GM12878 (cell line): ENCODE results near the gene ZCCHC13. TPM values are rescaled to one million over a fixed set of nuclear protein-coding genes. Genes with fewer than 3 reads are reported as not detected.

ENCODE experiments used
- ATAC-seq: fragments of 200-7000 bp; cut with Tn5 transposase; 3 replicates; pipeline ENCODE4 v1.9.1; 2020; ENCODE audit warnings: mild to moderate bottlenecking, moderate library complexity
- BruUV-seq: library from RNA; stranded (reverse); fragments of 400-500 nt; replicated peaks from 2 replicates; lab custom pipeline; 2021; lab: Mats Ljungman, UMichigan
- CTCF ChIA-PET: fragments of 300-600 bp; sonication (Branson Sonifier 250); formaldehyde crosslinking; extraction: SDS; loops from one replicate; lab custom pipeline; 2021; ENCODE audit warnings: inconsistent platforms; lab: Yijun Ruan, JAX
- POLR2A ChIA-PET: fragments of 350-600 bp; formaldehyde crosslinking; extraction: SDS; loops from one replicate; lab custom pipeline; 2021; ENCODE audit warnings: inconsistent platforms; lab: Charles Lee
- RAD21 ChIA-PET: fragments of 300-600 bp; sonication (Branson Sonifier 250); formaldehyde crosslinking; loops from one replicate; lab custom pipeline; 2023; ENCODE audit warnings: antibody characterized with exemption; ENCODE audit not compliant: unreplicated experiment; lab: Charles Lee
- SMC1A ChIA-PET: fragments of 300-600 bp; sonication (Branson Sonifier 250); formaldehyde crosslinking; loops from one replicate; lab custom pipeline; 2023; ENCODE audit not compliant: unreplicated experiment, uncharacterized antibody; lab: Charles Lee
- DNase-seq: peaks from one replicate; pipeline ENCODE4 v3.0.0-alpha.2; 2011; ENCODE audit warnings: low read depth, low spot score
- FAIRE-seq: peaks from 3 replicates; lab custom pipeline; 2011; peaks lifted over from hg19 to GRCh38; lab: Jason Lieb, UNC
- H2AFZ ChIP-seq: 2 replicates; pipeline ENCODE4 v1.6.0; 2011; ENCODE audit warnings: low read depth, low read length, control low read depth; ENCODE audit not compliant: control insufficient read depth
- H3K27ac ChIP-seq: 2 replicates; pipeline ENCODE4 v1.5.1; 2011; ENCODE audit warnings: control low read depth; ENCODE audit not compliant: control insufficient read depth, insufficient read depth
- H3K27me3 ChIP-seq, 2 experiments: replicated peaks in 1 of 2; 2 replicates each; pipeline versions ENCODE4 v1.6.0 to v1.6.1; 2011; ENCODE audit warnings: low read length in 1 of 2; ENCODE audit not compliant: control insufficient read depth in 2 of 2, insufficient read depth in 2 of 2
- H3K36me3 ChIP-seq, 2 experiments: 2 replicates each; pipeline ENCODE4 v1.5.1; 2011; ENCODE audit warnings: low read length in 1 of 2; ENCODE audit not compliant: control insufficient read depth in 2 of 2, insufficient read depth in 2 of 2
- H3K4me1 ChIP-seq: 2 replicates; pipeline ENCODE4 v1.6.1; 2011; ENCODE audit warnings: mild to moderate bottlenecking, low read length, moderate library complexity, mixed read lengths; ENCODE audit not compliant: control insufficient read depth, insufficient read depth
- H3K4me2 ChIP-seq: 2 replicates; pipeline ENCODE4 v1.6.0; 2011; ENCODE audit warnings: control low read depth; ENCODE audit not compliant: control insufficient read depth, insufficient read depth
- H3K4me3 ChIP-seq: fragments of 200-600 bp; sonication (generic); 2 replicates; pipeline ENCODE4 v1.5.1; 2016
- H3K79me2 ChIP-seq: 2 replicates; pipeline ENCODE4 v1.6.0; 2011; ENCODE audit warnings: low read length; ENCODE audit not compliant: control insufficient read depth, insufficient read depth
- H3K9ac ChIP-seq: 2 replicates; pipeline ENCODE4 v1.8.0; 2011; ENCODE audit warnings: low read length, control low read depth, mixed read lengths; ENCODE audit not compliant: control insufficient read depth, insufficient read depth
- H3K9me3 ChIP-seq: replicated peaks from 3 replicates; pipeline ENCODE4 v1.5.1; 2011; ENCODE audit warnings: mild to moderate bottlenecking, low read length; ENCODE audit not compliant: control insufficient read depth, insufficient read depth
- H4K20me1 ChIP-seq: 2 replicates; pipeline ENCODE4 v1.6.0; 2011; ENCODE audit not compliant: control insufficient read depth, insufficient read depth
- BCL11A ChIP-seq: IDR thresholded peaks from 2 replicates; pipeline ENCODE4 v1.6.1; 2011; ENCODE audit warnings: low read depth, low read length
- CBFB ChIP-seq: IDR thresholded peaks from 2 replicates; pipeline ENCODE4 v1.6.1; 2016; ENCODE audit warnings: antibody characterized with exemption, low read depth
- IKZF2 ChIP-seq, 2 experiments: fragments of 450-650 bp; IDR thresholded peaks; 2 replicates each; pipeline ENCODE4 v1.6.1; 2017; ENCODE audit warnings: mild to moderate bottlenecking in 2 of 2, moderate library complexity in 2 of 2
- MEF2A ChIP-seq: IDR thresholded peaks from 2 replicates; pipeline ENCODE4 v1.6.1; 2011; ENCODE audit warnings: low read depth, mild to moderate bottlenecking, low read length, moderate library complexity; ENCODE audit not compliant: insufficient read depth
- MXI1 ChIP-seq: fragments of 150-350 bp; IDR thresholded peaks from 2 replicates; pipeline ENCODE4 v1.6.1; 2011; ENCODE audit warnings: low read depth, mild to moderate bottlenecking, inconsistent platforms, low read length, improper control_type of control experiment
- NKRF ChIP-seq: fragments of 450-650 bp; conservative IDR thresholded peaks from 2 replicates; pipeline ENCODE4 v1.6.1; 2017; ENCODE audit warnings: mild to moderate bottlenecking, moderate library complexity
- PAX5 ChIP-seq: IDR thresholded peaks from 2 replicates; pipeline ENCODE4 v1.6.1; 2011; ENCODE audit warnings: low read depth, low read length, borderline replicate concordance
- RELB ChIP-seq: fragments of 450-650 bp; IDR thresholded peaks from 2 replicates; pipeline ENCODE4 v1.6.1; 2017; ENCODE audit warnings: low read depth, mild to moderate bottlenecking, moderate library complexity
- SMAD5 ChIP-seq: IDR thresholded peaks from 2 replicates; pipeline ENCODE4 v1.6.1; 2016; ENCODE audit warnings: antibody characterized with exemption, low read depth
- SRF ChIP-seq, 2 experiments: IDR thresholded peaks; 2 replicates each; pipeline ENCODE4 v1.6.1; 2011; ENCODE audit warnings: low read depth in 2 of 2, low read length in 2 of 2, mild to moderate bottlenecking in 1 of 2, moderate library complexity in 1 of 2
- ZNF622 ChIP-seq: fragments of 450-650 bp; IDR thresholded peaks from 2 replicates; pipeline ENCODE4 v1.6.1; 2017; ENCODE audit warnings: mild to moderate bottlenecking, inconsistent platforms
- WGBS: methylation state at CpG from one replicate; pipeline ENCODE4 v1.1.6; 2016; ENCODE audit warnings: low lambda C conversion rate; ENCODE audit not compliant: insufficient replicate concordance, insufficient coverage; ENCODE audit errors: missing lambda C conversion rate; 5-methylcytosine and 5-hydroxymethylcytosine counted together
- in situ Hi-C: fragments of 300-500 bp; cut with MboI; formaldehyde crosslinking; loops from 9 replicates; pipeline ENCODE4 v1.14.3; 2018; ENCODE audit warnings: mixed read lengths
- intact Hi-C: fragments of 100-400 bp; cut with micrococcal nuclease; formaldehyde crosslinking; loops from one replicate; pipeline ENCODE4 v1.14.2; 2022; ENCODE audit not compliant: unreplicated experiment
- polyA plus RNA-seq, 11 experiments: library from polyadenylated mRNA; depleted of rRNA in 4 of 11; unstranded in 6 of 11; stranded (reverse) in 5 of 11; fragments of >200 nt; fragmentation: Nextera tagmentation in 4 of 11; fragmentation: Illumina TruSeq in 1 of 11; extraction: Ambion mirVana in 4 of 11; extraction: Trizol in 1 of 11; gene quantifications; 1 replicate in 1 of 11; 2 replicates in 10 of 11; pipeline versions ENCODE4 v1.2.1 to v1.2.3, GENCODE V29; 2011 to 2016; ENCODE audit warnings: inconsistent platforms in 2 of 11, missing spikeins in 2 of 11, low read depth in 1 of 11
- total RNA-seq, 4 experiments: library from RNA; depleted of rRNA in 3 of 4; stranded (reverse); fragments of >200 nt in 3 of 4; fragmentation: Illumina TruSeq in 1 of 4; extraction: Trizol in 1 of 4; gene quantifications; 2 replicates each; pipeline versions ENCODE4 v1.2.1 to v1.2.3, GENCODE V29; 2013 to 2021

The ZCCHC13 gene
- total and polyA plus RNA-seq, 10 of the 15 experiments (the other 5 are each of a cell fraction or from before 2014, with no cell fraction given) = not detected

GRCh38 chrX:74277320-74277719 is 26.7 kb upstream of the ZCCHC13 start (continued):
- no peak for TF ChIP-seq CBFB
- TF ChIP-seq PAX5 = no peak
- no peak for TF ChIP-seq BCL11A
- no peak for TF ChIP-seq SMAD5
- no peak for TF ChIP-seq RELB

GRCh38 chrX:74277846-74278245 is 26.1 kb upstream of the ZCCHC13 start:
- SMC1A ChIA-PET = no interaction called here
- intact Hi-C loops = no loop called here
- no peak for TF ChIP-seq MEF2A
- no peak for TF ChIP-seq IKZF2 (IDR thresholded peaks at IDR 0.05)
- TF ChIP-seq SRF (IDR thresholded peaks at IDR 0.05; ENCODE audit: low read depth in 2 of 2, low read length in 2 of 2) = no peak
- TF ChIP-seq ZNF622 = no peak
- TF ChIP-seq NKRF = no peak
- TF ChIP-seq MXI1 = no peak
- Histone ChIP-seq H3K4me3 (no peak overlapping the region), H3K79me2 (no peaks in the 10 kb centered on the region; the same call in 1 of the 2 replicates), H3K9ac (no peak overlapping the region), H3K27ac (no peak overlapping the region), H2AFZ (no peak overlapping the region), H3K27me3 (no peaks in the 10 kb centered on the region), H3K36me3 (no peaks in the 10 kb centered on the region), H4K20me1 (peaks cover 3% of the 10 kb centered on the region; the same call in 1 of the 2 replicates), H3K4me2 (no peak overlapping the region), H3K9me3 (no peaks in the 10 kb centered on the region), H3K4me1 (no peaks in the 10 kb centered on the region)
- FAIRE-seq = no peak
- CTCF ChIA-PET = no interaction called here
- DNase-seq = no peak
- no TSS peak for BruUV-seq
- 100% methylated on average over 1 of the region's 1 CpG for WGBS
- RAD21 ChIA-PET = interaction anchor here (0.6 kb wide), 1 partner anchor 67 kb away, joined by 3 read pairs; no protein-coding TSS in a partner anchor
- no peak for ATAC-seq
- POLR2A ChIA-PET = interaction anchor here (0.6 kb wide), 1 partner anchor 65 kb away, joined by 3 read pairs; no protein-coding TSS in a partner anchor
- in situ Hi-C loops = no loop called here
